CD1c-positive myeloid dendritic cell (primary cell): ENCODE results near the gene SKP2.
"Not testable (repeated sequence)": the region's sequence is repeated elsewhere in the genome, so short reads cannot be mapped to it uniquely, and the experiment has no call there.

Experiments
- DNase-seq: peaks from one replicate; pipeline ENCODE4 v3.0.0-alpha.2; 2016; ENCODE audit errors: extremely low spot score

SKP2 gene

DNA sequence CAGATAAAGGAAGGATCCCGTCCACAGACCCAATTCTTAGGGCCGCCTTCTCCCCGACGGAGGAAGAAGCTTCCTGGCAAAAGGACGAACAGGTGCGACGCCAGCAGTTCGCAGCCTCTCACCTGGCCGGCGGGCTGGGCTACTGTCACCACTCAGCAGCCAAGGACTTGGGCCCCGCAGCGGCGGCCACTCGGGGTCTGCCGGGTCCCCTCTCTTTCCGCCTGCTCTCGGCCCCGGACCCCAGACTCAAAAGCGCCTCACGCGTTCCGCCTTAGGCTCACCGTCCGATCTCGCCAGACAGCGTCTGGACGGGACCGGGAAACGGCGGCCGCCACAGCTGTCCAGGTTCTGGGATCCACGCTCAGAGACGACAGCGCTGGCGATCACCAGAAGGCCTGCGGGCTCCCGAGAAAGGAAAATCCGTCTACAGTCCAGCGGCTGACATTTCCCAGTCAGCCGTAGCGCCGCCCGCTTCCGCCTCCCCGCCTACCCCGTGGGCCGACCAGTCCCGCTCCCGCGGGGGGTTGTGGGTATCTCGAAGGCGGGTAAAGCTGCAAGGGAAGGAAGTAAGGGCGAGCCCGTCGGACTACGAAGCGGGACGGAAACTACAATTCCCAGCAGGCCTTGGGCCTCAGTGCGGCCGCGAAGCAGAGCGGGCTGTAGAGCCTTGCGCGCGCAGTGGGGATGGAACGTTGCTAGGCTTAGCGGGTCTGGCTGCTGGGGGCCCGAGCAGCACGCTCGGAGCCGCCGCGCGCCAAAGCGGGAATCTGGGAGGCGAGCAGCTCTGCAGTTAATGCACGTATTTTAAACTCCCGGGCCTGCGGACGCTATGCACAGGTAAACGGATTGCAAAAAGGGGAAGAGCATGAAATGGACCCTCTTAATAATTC lies at the start of gene SKP2, which contains the start of gene LMBRD2:
Gene SKP2, plus strand, starts transcription at position 678 of the 890 bp plus-strand sequence. Its CDS starts 152 bp downstream, at position 830.
Gene LMBRD2, minus strand, starts transcription at position 454 of the 890 bp plus-strand sequence. CDS start 8,538 bp downstream, outside the sequence.
- peak; percentile 98 for DNase-seq

GRCh38 chr5:36105819-36106218 lies 46.1 kb upstream of the SKP2 start:
- DNase-seq = no peak

GRCh38 chr5:36108758-36109460 lies 43.0 kb upstream of the SKP2 start:
- DNase-seq = no peak

DNA sequence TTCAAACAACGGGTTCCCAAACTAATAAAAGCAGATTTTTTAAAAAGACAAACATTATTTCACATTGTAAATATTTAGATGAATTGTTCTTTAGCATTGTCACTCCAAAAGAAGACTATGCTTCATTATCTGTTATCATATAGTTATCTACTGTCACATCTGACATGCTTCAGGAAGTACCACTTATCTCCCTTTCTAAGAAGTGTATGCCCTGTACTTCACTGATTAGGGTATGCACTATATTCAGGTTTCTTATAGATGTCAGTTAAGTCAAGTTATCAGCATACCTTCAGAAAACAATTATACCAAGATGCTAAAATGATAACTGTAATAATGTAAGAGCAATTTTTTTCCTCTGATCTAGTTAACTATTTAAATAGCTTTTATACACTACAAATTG lies 40.7 kb upstream of the SKP2 start:
- DNase-seq = no peak

- no peak for DNase-seq
Measured at GRCh38 chr5:36125868-36126267, 26.0 kb upstream of the SKP2 start.

GRCh38 chr5:36128795-36129194 lies 23.1 kb upstream of the SKP2 start:
- DNase-seq = no peak

DNA sequence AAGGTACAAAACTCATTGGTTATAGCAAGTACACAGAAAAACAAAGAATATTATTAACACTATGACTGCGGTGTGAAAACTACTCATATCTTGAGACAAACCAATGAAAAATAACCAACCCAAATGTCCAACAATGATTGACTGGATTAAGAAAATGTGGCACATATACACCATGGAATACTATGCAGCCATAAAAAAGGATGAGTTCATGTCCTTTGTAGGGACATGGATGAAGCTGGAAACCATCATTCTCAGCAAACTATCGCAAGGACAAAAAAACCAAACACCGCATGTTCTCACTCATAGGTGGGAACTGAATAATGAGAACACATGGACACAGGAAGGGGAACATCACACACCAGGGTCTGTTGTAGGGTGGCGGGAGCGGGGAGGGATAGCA lies 22.2 kb upstream of the SKP2 start:
- not testable (repeated sequence) for DNase-seq

DNA sequence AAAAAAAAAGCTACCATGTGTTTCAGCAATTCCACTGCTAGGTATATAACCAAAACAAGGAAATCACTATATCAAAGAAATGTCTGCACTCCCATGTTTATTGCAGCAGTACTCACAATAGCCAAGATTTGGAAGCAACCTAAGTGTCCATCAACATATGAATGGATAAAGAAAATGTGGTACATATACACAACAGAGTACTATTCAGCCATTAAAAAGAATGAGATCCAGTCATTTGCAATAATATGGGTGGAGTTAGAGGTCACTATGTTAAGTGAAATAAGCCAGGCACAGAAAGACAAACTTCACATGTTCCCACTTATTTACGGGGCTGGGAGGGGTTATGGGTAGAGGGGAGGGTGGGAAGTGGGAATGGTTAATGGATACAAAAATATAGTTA lies 18.9 kb upstream of the SKP2 start:
- not testable (repeated sequence) for DNase-seq

DNA sequence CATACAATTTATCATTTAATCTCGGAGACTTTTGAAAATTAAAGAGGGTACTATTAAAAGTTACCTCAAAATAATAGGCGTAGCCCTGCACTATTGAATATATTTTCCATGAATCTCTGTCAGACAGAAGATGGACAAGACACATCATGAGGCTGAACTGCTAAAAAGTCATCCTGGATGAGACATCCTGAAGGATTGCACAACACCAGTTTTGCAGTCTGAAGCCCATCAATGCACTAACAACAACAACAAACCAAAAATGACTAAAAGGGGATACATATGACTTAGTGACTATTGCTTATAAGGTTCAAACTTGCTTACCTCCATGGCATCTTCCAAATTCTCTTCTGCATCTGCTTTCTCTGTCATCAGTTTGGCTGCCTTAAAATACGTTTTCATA lies 15.9 kb upstream of the SKP2 start:
- no peak for DNase-seq

DNA sequence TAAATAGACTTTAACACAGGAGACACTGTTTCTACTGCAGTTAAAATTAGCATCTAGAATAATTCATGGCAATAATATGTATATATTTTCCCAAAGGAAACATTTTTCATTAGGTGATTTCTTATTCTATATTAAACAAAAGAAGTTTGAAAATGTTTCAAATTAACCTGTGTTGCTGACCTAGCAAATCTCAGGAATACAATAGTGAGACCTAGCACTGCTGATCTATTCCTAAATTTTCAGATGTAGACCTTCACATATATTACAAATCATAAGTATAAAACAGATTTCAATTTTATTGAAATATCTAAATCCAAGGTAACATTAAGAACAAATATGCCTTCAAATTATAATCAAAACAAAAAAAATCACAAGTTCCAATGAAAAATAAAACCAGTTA lies 15.3 kb upstream of the SKP2 start:
- no peak for DNase-seq

DNA sequence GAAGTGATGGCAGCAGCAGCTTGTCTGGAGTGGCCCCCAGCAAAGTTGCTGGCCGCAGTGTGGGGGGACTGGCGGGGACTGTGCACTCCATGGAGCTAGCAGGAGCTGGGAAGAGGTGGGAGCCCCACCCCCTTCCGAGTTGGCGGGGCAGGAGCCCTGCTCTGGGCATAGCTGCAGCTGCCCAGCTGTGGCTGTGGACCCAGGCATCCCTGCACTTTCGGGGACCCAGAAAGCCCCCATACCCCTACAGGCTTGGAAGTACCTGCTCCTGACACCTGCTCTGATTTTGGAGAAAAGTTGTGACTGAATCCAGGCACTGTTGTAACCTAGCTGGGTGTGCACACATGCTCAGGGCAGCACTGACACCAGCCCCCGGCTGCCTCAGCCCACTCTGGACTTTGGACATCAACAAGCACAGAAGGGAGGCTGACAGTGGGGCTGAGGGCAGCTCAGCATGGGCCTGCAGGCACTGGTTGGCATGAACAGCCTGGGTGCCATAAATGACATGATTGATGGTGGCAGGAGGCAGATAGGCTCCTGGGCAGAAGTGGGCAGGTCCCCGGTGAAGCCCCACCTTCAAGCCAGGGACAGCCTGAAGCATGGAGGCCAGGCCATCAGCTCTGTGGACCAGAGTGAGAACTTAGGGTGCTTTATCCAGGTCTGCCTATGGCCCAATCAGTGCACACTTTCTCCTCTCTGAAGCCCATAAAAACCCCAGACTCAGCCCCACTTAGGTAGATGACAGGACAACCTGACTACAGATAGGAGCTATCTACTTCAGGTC lies 12.8 kb upstream of the SKP2 start:
- no peak for DNase-seq

DNA sequence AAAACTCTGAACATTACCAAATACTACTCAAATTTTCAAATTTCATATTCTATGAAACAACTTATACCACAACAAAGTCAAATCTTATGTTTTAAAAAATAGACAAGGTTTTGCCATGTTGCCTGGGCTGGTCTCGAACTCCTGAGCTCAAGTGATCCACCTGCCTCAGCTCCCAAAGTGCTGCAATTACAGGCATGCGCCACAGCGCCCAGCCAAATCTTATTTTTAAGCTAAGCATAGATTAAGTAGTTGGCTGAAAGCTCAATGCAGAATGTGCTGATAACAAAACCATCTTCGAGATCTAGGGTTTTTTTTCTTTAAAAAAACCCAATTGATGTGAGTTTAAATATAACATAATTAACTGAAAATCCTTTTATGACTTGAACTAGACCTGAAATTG lies 6.6 kb upstream of the SKP2 start:
- no peak for DNase-seq

DNA sequence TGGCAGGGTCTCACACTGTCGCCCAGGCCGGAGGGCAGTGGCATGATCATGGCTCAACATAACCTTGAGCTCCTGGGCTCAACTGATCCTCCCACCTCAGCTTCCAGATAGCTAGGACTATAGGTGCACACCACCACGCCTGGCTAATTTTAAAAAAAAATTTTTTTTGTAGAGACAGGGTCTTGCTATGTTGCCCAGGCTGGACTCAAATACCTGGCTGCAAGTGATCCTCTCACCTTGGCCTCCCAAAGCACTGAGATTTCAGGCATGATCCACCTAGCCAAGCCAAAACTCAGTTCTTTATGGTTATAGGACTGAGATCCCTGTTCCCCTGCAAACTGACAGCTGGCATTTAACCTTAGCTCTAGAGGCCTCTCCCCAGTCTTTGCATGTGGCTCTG lies 5.5 kb upstream of the SKP2 start:
- DNase-seq = no peak

DNA sequence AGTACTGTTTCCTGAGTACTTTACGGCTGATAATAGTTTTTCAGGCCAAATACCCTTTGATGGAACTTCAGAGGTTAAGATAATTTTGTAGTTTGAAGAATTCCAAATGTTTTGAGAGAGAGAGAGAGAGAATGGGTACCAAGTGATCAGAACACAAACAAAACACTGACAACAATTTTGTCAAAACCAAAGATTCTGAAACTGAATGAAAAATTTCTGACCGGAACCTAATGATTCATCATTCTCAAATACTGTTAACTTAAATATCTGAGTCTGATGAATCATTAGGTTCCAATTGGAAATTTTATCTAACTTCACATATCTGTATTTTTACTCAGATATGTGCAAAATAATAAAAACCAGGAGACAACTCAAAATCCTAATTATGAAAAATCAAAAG lies 4.2 kb upstream of the SKP2 start:
- no peak for DNase-seq

DNA sequence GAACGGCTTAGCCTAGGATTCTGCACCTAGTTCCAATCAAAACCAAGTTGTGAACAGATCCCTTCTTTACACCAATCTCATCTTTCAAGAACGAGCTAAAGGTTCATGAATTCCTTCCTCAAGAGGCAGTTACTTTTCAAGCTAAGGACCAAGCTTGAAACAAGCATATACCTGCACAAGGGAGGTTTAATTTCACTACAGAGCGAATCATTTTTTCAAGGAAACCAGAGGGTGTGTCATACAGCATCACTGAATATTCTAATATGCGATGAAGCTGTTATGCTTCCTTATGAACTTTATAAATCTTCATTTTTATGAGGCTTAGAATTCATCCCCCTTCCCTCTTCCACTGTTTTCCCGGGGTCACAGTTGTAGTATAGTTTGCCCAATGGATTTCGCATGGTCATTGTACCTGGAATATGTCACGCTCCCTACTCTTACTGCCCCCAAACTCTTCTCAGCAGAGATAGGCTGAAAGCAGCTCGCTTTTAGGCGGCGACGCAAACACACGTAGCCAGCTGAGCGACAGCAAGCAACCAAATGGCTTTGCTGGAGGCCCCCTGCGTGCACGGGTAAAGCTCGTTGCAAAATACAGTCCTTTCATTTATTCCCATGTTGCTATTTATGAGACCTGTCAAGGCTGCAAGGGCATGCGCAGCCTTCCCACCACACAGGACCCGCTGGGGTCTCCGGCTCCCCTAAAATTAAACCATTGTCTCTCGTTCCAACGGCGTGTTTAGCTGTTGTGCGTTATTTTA lies 1.1 kb upstream of the SKP2 start:
- DNase-seq = peak; percentile 33

GRCh38 chr5:36152324-36153297 lies 700 bp downstream of the SKP2 start:
- DNase-seq = peak; percentile 2

GRCh38 chr5:36153298-36153677 lies 1.4 kb downstream of the SKP2 start:
- DNase-seq = no peak

DNA sequence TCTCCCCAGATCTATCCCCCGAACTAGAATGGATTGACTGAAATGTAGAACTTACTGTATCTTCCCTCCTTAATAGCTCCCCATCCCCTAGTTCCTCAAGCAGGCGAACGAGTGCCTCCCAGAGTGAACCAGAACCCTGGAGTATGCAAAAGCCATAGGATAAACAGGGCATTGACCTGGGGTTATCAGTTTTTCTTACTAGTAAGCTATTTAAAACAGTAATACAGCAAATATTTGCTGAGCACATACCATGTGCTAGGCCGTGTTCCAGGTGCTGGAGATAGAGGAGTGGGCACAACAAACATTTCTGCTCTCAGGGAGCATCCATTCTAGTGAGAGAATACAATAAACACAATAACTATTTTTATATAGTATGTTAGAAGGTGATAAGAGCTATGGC lies 1.8 kb downstream of the SKP2 start:
- DNase-seq = no peak

DNA sequence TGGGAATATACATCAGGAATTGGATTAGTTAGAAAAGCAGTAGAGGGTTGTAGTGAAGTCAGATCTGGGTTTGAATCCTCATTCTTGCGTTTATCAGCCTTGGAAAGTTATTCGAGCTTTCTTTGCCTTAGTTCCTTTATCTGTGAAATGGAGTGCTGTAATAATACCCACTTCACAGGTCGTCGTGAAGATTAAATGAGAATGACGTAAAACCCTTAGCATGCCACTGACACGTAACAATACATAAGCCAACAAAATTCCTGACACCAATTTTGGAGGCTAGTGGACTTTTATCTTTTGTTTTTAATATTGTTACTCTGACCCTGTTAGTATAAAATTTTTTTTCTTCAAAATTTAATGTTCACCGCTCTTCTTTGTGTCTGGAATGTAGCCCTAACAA lies 3.4 kb downstream of the SKP2 start:
- DNase-seq = no peak

GRCh38 chr5:36156121-36156601 lies 4.2 kb downstream of the SKP2 start:
- DNase-seq = no peak
